HepG2 (cell line): ENCODE measurements around the gene NTMT2. TPM values are rescaled to one million over a fixed set of nuclear protein-coding genes. Genes with fewer than 3 reads are reported as not detected.

ENCODE experiments used
- CEBPZ ChIP-seq: IDR thresholded peaks from 2 replicates; pipeline ENCODE4 v1.6.1; 2012; ENCODE audit warnings: low read length, improper control_type of control experiment
- PHF8 ChIP-seq: sonication (generic); formaldehyde crosslinking; IDR thresholded peaks from 2 replicates; pipeline ENCODE4 v1.5.0; 2020; ENCODE audit warnings: missing genetic modification reagents
- SPEN ChIP-seq: sonication (generic); formaldehyde crosslinking; IDR thresholded peaks from 2 replicates; pipeline ENCODE4 v1.5.1; 2020; ENCODE audit warnings: low read depth, mild to moderate bottlenecking, missing genetic modification reagents
- ZNF407 ChIP-seq: sonication (generic); formaldehyde crosslinking; IDR thresholded peaks from one replicate; pipeline ENCODE4 v1.5.1; 2020; ENCODE audit warnings: mild to moderate bottlenecking, missing genetic modification reagents; ENCODE audit errors: not compliant biosample characterization
- ZNF800 ChIP-seq: sonication (generic); formaldehyde crosslinking; IDR thresholded peaks from 2 replicates; pipeline ENCODE4 v1.4.0; 2020; ENCODE audit warnings: missing genetic modification reagents
- polyA plus RNA-seq, 8 experiments: library from polyadenylated mRNA; depleted of rRNA in 3 of 8; stranded (reverse) in 7 of 8; unstranded in 1 of 8; fragments of >200 nt; fragmentation: Illumina TruSeq in 4 of 8; extraction: Trizol in 4 of 8; gene quantifications; 2 replicates each; pipeline versions ENCODE4 v1.2.1 to v1.2.3, GENCODE V29; 2011 to 2016; ENCODE audit warnings: low read depth in 4 of 8, missing spikeins in 1 of 8, mixed read lengths in 1 of 8; ENCODE audit not compliant: insufficient read depth in 1 of 8
- total RNA-seq, 5 experiments: library from RNA; depleted of rRNA; stranded (reverse); fragments of >200 nt; fragmentation: Illumina TruSeq; extraction: Trizol; gene quantifications; 2 replicates each; pipeline ENCODE4 v1.2.3, GENCODE V29; 2016; ENCODE audit warnings: low read depth in 1 of 5
- TF ChIP-seq, protein P1 (sequence below): sonication (generic); formaldehyde crosslinking; IDR thresholded peaks from 2 replicates; pipeline ENCODE4 v1.4.0; 2020; ENCODE audit warnings: low read depth, mild to moderate bottlenecking, missing genetic modification reagents

The NTMT2 gene
- total and polyA plus RNA-seq, 2 of the 13 experiments (the other 11 are each of a cell fraction or from before 2014, with no cell fraction given): not detected

DNA sequence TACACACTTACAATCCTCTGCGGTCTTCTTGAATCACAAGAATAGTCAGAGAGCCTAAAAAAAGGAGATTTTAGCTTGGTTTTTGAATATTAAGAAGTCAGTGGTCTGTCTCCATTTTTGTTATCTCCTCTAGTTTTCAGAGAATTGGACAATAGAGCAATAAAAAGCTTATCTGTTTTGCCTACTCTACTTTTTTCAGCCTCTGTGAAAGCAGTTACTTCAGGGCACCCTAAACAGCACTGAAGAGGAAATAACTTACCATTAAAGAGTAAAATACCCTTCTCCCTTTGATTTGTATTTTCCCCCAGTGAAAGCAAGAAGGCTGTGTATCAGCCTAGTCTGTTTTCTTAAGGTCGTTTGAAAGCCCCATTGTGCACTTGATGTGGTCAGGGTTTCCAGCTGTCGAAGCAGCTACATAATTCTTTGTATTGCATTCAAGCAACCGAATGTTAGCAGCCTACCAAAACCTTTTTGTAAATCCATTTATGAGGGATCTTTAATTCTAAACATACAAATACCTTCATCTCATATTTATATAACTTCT lies 1.0 kb downstream of the NTMT2 start (continued):
- TF ChIP-seq CEBPZ (no peak), ZNF800 (CRISPR knock-in tag) (no peak), SPEN (no peak), ZNF407 (CRISPR knock-in tag) (no peak), PHF8 (CRISPR knock-in tag) (no peak)
- TF ChIP-seq, protein P1, sequence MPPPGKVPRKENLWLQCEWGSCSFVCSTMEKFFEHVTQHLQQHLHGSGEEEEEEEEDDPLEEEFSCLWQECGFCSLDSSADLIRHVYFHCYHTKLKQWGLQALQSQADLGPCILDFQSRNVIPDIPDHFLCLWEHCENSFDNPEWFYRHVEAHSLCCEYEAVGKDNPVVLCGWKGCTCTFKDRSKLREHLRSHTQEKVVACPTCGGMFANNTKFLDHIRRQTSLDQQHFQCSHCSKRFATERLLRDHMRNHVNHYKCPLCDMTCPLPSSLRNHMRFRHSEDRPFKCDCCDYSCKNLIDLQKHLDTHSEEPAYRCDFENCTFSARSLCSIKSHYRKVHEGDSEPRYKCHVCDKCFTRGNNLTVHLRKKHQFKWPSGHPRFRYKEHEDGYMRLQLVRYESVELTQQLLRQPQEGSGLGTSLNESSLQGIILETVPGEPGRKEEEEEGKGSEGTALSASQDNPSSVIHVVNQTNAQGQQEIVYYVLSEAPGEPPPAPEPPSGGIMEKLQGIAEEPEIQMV (CRISPR knock-in tag): no peak
